Activated naive CD4-positive, alpha-beta T cell (primary cell): ENCODE data around the gene TNNT3.

Source experiments
- DNase-seq, 4 experiments: peaks; one replicate each; lab custom pipeline; 2025; lab: John Stamatoyannopoulos, UW

Gene TNNT3

DNA sequence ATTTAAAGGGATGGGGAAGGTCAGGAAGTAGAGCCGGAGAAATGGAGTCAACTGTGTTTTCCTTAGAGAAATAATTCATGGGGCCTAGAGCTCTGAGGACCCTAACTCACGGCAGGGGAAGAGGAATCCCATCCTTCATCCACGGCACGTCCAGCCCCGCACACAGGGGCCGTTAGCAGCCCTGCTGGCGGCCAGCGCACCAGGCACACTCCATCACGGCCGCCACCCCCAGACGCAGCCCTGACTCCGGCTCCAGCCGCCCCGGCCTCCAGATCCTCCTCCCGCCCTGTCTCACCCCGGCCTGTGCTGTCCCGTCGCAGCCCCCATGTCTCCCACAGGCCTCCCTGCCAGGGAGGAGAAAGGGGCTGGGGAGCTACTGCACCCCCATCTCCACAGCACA lies 38.9 kb downstream of the TNNT3 start:
- DNase-seq, result no peak

DNA sequence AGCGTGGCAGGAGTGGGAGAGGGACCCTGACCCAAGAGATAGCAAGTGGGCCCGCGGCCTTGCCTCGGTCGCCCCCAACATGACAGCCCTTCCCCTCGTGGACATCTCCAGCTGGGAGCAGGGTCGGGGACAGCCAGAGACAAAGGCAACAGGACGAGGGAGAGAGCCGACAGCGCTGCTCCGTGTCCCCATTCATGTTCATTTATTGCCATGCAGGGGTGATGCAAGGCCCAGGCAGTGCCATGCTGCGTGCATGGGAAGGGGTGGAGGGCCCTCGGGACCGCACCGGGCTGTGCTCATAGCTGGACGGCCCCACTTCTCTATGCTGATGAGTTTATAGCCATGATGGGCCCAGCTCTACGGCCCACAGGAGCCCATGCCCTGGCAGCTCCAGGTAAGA lies 40.3 kb downstream of the TNNT3 start:
- DNase-seq, result no peak

DNA sequence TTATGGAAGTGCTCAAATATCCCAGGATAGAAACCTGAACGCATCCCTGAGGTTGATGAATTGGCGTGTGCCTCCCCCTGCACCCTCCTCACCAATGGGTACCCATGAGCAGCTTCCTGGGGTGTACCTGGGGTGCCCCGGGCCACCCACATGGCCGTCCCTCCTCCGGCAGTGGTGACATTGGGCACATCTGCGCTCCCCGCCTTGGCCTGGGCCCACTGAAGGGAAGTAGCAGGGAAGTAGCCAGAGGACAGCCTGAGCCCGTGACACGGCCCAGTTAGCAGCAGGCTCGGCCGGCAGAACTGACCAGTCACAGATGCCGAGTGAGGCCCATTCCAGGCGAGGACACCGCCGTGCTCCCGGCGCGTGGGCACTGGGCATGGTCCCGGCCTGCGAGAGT lies 44.4 kb downstream of the TNNT3 start:
- no peak for DNase-seq

DNA sequence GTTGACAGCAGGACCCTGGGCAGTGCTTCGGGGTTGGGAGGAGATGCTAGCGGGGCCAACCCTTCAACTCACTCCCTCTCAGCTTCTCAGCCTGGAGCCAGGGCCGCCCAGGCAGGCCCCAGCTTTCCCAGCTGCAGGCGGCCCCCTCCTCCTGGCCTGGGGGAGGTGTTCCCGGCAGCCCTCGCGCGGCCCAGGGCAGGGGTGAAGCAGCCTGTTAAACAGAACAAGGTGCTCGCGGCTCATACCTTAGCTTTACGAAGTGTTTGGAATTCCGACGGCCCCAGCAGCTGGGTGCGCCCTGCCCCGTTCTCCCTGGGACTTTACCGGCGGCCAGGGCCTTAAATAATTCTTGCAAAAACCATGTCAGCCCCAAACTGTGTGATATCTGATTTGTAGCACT lies 44.8 kb downstream of the TNNT3 start:
- DNase-seq, result no peak

DNA sequence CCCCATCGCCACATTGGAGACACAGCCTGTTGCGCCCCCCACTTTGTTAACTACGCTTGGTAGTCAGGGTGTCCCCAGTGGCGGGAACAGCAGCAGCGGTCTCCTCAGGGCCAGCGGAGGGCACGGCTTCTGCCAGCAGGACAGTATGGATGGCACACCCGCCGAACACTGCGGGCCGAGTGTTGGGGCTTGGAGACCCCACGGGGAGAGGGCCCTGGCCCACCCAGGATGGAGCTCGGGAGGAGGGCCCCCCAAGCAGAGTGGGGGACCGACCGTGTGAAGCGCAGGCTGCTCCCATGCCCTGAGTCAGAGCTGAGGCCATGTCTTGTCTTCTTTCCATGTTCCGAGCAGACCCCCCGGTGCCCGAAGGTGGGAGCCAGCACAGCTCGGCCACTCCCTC lies 45.5 kb downstream of the TNNT3 start:
- no peak for DNase-seq

GRCh38 chr11:1966531-1966930 lies 47.0 kb downstream of the TNNT3 start:
- DNase-seq, result no peak

GRCh38 chr11:1967641-1968225 lies 48.2 kb downstream of the TNNT3 start:
- DNase-seq, result no peak

GRCh38 chr11:1968454-1969002 lies 49.0 kb downstream of the TNNT3 start:
- no peak for DNase-seq

GRCh38 chr11:1969035-1969434 lies 49.5 kb downstream of the TNNT3 start:
- no peak for DNase-seq

- DNase-seq, result no peak
Observed at GRCh38 chr11:1969776-1970175, 50.3 kb downstream of the TNNT3 start.

DNA sequence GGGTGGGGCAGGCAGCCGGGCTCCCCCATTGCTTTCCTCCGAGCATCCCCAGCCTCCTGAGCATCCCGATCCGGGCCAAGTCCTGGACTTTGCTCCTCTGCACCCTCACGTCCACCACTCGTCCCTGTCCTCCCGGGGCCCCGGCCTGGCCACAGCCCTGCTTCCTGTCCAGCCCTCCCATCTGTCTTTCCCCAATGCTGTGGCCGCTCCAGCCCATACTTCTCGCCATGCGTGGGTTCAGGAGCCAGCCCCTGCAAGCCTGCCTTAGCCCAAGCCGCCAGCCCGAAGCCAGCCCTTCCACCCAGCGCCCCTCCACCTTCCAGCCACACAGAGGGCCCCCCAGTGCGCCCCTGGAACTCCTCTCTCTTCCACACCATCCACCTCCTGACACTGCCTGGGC lies 51.5 kb downstream of the TNNT3 start:
- DNase-seq, result no peak

DNA sequence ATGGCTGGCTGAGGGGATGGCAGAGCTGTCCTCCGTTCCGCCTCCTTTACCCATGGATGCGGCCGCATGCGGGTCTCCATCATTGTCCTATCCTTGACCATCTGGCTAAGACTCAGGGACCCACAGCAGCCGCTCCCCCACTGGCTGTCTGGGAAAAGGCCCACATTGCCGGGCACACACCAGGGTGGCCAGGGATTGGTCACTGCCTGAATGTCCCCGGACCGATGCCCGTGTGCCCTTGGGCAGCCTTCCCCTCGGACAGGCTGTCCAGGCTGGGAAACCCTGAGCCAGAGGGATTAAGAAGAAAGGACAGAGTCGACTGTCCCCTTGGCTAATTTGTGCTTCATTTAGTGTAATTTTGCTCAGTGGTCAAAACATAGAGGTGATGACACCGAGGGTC lies 55.7 kb downstream of the TNNT3 start:
- DNase-seq, result no peak

- DNase-seq, result no peak
Observed at GRCh38 chr11:1978720-1979473, 59.4 kb downstream of the TNNT3 start.

- no peak for DNase-seq
Observed at GRCh38 chr11:1979607-1980006, 60.1 kb downstream of the TNNT3 start.

GRCh38 chr11:1982873-1983600 lies 63.5 kb downstream of the TNNT3 start:
- no peak for DNase-seq

- no peak for DNase-seq
Observed at GRCh38 chr11:1983601-1983961, 64.1 kb downstream of the TNNT3 start.

GRCh38 chr11:1987024-1987423 lies 67.5 kb downstream of the TNNT3 start:
- DNase-seq, result no peak

DNA sequence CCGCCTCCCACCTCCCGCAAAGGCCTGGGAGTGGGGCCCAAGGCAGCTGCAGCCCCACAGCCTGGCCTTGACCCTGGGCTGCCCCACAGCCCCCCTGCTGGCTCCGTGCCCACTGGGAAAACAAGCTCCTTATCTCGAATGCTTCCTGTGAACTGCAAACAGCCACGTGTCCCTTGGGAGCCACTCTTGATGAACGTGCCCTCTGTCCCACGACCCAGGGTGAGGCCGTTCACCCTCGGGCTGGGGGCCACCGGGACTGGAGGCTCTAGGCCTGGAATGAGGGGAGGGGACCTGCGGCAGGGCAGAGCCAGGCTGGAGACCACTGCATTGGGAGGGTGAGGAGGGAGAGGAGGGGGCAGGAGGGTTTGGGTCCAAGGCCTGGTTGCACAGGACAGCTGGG lies 68.7 kb downstream of the TNNT3 start:
- DNase-seq, result no peak
